KG1 (cell line): ENCODE data around the gene CCT7.
"Not testable (repeated sequence)": the region's sequence is repeated elsewhere in the genome, so short reads cannot be mapped to it uniquely, and the experiment has no call there.

ENCODE experiments used
- DNase-seq: peaks from one replicate; lab custom pipeline; 2025; lab: John Stamatoyannopoulos, UW

Gene CCT7

GRCh38 chr2:73233932-73234832 is at the start of gene CCT7:
TSS of gene CCT7 (plus strand) at chr2:73234308. CDS start at chr2:73234379, 71 bp downstream.
- peak; percentile 91 for DNase-seq

DNA sequence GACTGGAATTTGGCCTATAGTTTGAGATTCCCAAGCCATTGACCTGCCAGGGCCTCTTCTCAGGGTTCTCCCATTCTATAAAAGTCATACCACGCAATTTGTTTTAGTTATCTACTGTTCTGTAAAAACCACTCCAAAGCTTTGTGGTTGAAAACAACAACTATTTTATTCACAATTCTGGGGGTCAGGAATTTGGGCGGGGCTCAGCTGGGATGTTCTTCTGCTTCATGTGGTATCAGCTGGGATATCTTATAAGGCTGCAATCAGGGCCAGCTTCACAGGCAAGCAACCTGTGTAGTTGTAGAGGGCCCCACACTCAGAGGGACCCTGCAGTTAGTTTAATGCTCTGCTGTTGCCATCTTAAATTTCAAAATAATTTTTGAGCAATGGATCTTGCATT is 48.1 kb upstream of the CCT7 start:
- DNase-seq = no peak

DNA sequence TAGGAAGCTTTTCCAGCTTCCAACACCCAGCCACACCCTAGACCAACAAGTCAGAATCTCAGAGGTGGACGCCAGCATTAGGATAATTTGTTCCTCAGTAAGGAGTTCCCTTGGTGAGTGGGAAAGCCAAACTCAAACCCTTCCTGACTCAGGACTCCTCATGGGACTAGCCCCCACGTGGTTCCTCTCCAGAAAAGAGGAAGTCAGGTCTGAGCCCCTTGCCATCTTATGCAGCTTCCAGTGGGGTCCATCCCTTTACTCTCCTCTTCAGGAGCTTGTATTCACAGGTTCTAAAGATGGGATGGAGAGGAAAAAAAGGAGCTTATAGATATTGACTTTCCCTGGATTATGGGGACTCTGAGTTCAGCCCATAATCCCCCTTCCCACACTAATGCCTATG is 46.6 kb upstream of the CCT7 start:
- no peak for DNase-seq

DNA sequence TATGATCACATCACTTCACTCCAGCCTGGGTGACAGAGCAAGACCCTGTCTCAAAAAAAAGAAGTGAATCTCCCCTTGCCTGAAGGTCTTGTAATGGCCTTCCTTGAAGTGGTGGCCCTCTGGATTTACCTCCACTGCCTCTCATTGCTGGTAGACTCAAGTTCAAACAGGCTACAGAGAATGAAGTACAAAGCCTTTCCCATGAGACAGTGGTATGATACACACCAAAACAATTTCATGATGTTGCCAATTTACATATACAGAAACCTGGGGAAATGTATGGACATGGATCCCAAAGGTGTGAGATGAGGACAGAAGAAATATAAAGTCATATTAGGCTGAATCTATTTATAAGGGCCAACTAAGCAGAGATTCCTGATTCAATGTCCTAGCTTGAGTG is 36.5 kb upstream of the CCT7 start:
- no peak for DNase-seq

DNA sequence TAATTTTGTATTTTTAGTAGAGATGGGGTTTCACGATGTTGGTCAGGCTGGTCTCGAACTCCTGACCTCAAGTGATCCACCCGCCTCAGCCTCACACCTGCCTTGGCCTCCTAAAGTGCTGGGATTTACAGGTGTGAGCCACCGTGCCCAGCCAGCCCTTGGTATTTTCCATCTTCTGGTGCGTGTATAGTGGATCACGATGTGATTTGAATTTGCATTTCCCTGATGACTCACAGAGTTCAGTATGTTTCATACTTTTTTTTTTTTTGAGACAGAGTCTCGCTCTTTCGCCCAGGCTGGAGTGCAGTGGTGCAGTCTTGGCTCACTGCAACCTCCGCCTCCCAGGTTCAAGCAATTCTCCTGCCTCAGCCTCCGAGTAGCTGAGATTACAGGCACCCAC is 33.8 kb upstream of the CCT7 start:
- DNase-seq = not testable (repeated sequence)

- DNase-seq = no peak
Observed at GRCh38 chr2:73202156-73203054, 31.7 kb upstream of the CCT7 start, which contains the start of gene NOTO. TSS of gene NOTO (plus strand) at chr2:73202574. CDS start at chr2:73202667, 93 bp downstream.

DNA sequence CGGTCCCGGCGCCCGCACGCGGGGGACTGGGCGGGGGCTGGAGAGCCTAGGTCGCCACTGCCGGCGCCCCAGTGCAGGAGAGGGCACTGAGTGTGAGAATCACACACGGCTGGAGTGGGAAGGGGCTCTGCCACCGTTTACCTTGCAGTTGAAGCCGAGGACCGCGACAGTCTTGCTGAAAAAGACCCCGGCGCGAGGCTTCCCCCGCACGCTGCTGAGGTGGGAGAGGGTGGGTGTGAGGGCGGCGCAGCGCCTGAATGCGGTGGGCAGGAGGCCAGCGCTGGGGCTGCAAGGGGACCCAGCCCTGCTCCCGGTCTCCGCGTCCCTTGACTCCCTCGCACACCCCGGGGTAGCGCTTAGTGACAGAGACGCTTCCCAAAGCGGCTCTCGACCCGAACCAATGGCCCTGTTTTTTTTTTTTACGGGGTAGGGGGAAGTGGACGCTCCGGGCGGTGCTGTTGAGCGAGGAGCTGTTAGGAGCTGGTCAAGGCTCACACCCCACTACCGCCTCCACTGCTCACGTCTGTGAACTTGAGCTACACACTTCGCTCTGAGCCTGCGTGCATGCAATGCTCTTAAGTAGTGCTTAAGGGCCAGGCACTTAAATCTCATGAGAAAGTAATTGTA is 30.9 kb upstream of the CCT7 start:
- no peak for DNase-seq

- no peak for DNase-seq
Observed at GRCh38 chr2:73205611-73206010, 28.5 kb upstream of the CCT7 start.

DNA sequence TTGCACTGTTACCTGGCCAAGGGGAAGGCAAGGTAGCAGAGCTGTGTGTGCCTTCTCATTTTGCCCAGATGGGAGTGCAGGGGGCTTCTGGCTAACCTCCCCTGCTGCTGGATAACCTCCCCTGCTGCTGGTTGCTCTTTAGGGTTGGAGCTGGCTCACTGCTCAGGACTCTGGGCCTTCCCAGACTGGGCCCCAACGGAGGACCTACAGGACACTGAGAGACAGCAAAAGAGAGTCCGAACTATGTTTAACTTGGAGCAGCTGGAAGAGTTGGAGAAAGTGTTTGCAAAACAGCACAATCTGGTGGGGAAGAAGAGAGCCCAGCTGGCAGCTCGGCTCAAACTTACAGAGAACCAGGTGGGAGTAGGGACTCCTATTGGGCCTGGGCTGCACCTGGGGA is 25.9 kb upstream of the CCT7 start:
- DNase-seq = no peak

DNA sequence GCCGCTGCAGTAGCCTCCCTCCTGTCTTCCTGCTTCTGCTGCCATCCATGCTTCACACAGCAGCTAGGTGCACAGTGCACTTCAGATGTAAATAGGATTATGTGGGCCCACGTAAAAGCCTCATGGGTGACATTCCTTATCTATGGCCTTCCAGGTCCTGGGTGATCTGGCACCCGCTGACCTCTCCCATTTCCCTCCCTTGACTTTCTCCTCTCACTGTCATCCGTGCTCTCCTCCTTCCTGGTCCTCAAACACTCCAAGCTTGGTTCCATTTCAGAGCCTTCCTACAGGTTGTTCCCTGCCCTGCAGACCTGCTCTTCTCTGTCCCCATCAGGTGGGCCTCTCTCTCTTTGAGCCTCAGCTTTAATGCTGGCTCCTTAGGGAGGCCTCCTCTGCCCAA is 24.1 kb upstream of the CCT7 start:
- no peak for DNase-seq

DNA sequence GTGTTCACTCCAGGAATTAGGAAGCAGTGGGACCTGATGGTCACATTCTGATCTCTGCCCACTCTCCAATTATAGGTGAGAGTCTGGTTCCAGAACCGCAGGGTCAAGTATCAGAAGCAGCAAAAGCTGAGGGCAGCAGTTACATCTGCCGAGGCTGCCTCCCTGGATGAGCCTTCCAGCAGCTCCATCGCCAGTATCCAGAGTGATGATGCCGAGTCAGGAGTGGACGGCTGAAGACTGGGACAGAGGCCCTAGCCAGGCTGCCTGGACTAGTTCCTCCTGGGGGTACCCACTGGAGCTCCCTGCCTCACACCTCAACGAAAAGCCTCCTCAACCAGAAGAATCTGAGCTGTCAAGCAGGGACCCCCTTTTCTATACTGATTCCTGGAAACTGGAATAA is 23.4 kb upstream of the CCT7 start:
- no peak for DNase-seq

DNA sequence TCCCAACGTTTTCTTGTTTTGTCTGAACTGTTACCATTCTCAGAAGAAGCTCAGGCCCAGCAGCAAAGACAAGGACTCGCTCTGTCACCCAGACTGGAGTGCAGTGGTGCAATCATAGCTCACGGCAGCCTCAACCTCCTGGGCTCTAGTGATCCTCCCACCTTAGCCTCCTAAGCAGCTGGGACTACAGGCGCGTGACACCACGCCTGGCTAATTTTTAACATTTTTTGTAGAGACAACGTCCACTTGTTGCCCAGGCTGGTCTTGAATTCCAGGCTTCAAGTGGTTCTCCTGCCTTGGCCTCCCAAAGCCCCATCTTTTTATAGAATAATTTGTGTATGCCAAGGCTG is 22.0 kb upstream of the CCT7 start:
- no peak for DNase-seq

GRCh38 chr2:73212448-73213176 is 21.5 kb upstream of the CCT7 start:
- DNase-seq = peak; percentile 54

DNA sequence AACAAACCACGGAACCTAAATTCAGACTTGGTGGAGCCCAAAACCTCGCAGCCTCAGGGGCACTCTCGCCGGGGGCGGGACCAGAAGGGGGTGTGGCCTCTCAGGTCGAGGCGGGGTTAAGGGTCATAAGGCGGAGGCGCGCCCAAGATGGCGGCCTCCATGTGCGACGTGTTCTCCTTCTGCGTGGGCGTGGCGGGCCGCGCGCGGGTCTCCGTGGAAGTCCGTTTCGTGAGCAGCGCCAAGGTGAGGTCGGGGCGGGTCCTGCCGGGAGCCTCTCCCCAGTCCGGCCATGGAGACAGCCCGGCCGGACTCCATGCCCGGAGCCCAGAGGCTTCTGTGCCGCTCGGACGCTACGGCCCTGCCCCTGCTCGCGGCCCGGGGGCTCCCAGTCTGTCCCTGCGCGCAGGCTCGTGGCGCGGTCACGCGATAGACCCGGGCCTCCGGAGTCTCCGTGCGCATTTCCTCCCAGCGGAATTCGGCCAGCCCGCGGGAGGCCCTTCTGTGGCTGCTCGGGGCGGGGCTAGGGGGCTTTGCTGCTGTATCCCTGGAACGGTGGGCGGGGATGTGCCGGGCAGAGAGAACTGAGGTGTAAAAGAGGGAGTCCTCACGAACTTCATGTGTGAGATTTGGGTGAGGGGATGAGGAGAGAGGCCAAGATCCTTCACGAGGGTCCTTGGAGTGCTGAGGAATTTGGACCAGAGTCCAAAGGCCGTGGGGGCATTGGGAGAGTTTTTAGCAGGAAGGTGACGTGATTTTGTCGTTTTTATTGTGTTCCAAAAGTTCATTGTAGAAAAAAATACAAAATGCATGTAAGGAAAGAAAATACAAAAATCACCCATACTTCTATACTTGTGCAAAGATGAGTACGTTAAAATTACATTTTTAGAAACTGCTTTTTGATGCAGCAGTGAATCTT is 19.7 kb upstream of the CCT7 start, which contains the start of gene SMYD5:
Gene SMYD5 (plus strand): TSS at position 126 of the 916 bp plus-strand sequence. CDS start 22 bp downstream, at position 148.
- DNase-seq = peak; percentile 87

DNA sequence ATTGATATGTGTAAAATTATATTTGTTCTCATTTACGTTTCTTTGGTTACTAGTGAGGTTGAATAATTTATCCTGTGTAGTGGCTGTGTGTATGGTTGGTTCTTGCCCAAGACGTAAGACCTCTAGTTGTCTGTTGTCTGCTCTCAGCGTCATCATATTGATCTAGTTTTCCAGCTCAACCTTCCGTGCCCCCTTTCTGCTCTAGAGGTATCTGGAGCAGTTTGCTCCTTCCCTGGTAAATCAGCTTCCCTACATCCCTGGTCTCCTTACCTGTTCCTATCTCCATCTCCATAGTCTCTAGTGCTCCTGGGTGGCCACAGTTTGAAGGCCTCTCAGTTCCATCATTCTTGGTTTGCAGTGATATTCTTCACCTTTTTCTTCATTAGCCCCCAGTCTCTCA is 18.9 kb upstream of the CCT7 start:
- no peak for DNase-seq

DNA sequence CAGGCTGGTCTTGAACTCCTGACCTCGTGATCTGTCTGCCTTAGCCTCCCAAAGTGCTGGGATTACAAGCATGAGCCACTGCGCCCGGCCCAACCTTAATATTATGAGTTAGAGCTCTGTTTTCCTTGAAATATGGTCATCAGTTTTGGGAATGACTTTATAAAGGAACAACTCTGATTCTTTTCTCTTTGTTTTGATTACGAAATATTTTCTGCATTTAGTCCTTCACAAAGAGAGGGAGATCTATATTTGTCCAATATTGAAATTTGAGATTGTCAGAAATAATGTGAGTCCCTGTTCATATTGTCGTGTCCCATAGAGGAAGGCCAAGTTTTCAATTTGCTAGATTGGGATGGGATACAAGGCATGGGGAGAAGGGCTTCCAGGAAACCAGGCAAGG is 16.9 kb upstream of the CCT7 start:
- no peak for DNase-seq

GRCh38 chr2:73217826-73218225 is 16.3 kb upstream of the CCT7 start:
- no peak for DNase-seq

- DNase-seq = no peak
Observed at GRCh38 chr2:73218298-73218697, 15.8 kb upstream of the CCT7 start.

GRCh38 chr2:73223821-73224220 is 10.3 kb upstream of the CCT7 start:
- no peak for DNase-seq

DNA sequence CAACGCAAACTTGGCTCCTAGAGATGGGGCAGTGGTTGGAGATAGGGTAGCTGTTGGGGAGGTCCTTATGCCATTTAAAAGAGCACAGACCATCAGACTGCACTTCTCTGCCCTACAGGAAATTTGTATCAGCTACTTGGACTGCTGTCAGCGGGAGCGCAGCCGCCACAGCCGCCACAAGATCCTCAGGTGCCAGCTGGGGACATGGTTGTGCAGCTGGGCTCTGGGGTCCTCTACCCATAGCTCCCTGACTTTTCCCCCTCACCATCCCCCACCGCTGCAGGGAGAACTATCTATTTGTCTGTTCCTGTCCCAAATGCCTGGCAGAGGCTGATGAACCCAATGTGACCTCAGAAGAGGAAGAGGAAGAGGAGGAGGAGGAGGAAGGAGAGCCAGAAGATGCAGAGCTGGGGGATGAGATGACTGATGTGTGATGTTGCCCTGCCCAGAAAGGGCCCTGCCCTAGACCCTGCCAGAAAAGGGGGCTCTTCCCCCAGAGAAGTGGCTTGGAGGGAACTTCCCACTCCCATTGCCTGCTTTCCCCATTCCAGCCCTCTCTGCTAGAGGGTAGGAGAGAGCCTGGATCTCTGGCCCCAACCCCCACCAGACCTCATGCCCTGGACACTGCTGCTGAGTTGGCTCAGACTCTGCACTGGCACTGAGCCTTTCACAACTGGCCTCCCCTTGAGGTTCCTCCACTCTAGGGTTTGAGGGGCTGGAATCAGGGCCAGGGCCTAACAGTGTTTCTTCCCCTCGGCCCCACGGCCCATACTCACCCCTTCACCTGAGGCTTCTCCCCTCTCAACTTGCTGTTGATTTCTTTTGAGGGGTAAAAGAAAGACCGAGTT is 8.4 kb upstream of the CCT7 start:
- no peak for DNase-seq
